Measurements from ENCODE around the gene RAG2.
"Not testable (repeated sequence)": the region's sequence is repeated elsewhere in the genome, so short reads cannot be mapped to it uniquely, and the experiment has no call there.

RAG2 gene

DNA sequence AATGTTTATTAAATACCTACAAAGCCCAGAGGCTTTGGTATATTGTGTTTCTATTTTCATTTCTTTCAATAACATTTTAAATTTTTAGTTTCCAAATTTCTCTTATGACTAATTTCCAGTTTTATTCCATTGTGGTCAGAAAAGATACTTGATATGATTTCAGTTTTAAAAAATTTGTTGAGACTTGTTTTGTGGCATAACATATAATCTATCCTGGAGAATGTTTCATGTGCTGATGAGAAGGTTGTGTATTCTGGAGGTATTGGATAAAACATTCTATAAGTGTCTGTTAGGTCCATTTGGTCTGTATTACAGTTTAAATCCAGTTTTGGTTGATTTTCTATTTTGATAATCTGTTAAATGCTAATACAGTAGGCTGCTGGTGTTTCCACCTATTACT, 40.0 kb downstream of the RAG2 start:
- Histone ChIP-seq H3K9ac (ENCODE audit: low read length) (no peak overlapping the region), H4K20me1 (ENCODE audit: insufficient read depth, low read length) (no peaks in the 10 kb centered on the region), H3K79me2 (ENCODE audit: insufficient read depth, low read length) (no peaks in the 10 kb centered on the region), H3K4me1 (ENCODE audit: insufficient read depth, low read length, severe bottlenecking) (no peaks in the 10 kb centered on the region), H3K27me3 (ENCODE audit: insufficient read depth, low read length) (no peaks in the 10 kb centered on the region), H3K36me3 (ENCODE audit: insufficient read depth, low read length) (no peaks in the 10 kb centered on the region), H3K4me2 (ENCODE audit: low read length) (no peak overlapping the region), H2AFZ (ENCODE audit: low read length) (no peak overlapping the region), H3F3A (ENCODE audit: insufficient read depth, low read length) (no peaks in the 10 kb centered on the region), H3K9me2 (ENCODE audit: low read depth, low read length) (no peaks in the 10 kb centered on the region), H3K4me3 (ENCODE audit: low read depth, low read length, poor library complexity, severe bottlenecking) (no peak overlapping the region), H3K9me3 (ENCODE audit: low read length) (no peaks in the 10 kb centered on the region), H3K27ac (ENCODE audit: low read depth, low read length, poor library complexity, severe bottlenecking) (no peak overlapping the region)
- TF ChIP-seq, protein P1, sequence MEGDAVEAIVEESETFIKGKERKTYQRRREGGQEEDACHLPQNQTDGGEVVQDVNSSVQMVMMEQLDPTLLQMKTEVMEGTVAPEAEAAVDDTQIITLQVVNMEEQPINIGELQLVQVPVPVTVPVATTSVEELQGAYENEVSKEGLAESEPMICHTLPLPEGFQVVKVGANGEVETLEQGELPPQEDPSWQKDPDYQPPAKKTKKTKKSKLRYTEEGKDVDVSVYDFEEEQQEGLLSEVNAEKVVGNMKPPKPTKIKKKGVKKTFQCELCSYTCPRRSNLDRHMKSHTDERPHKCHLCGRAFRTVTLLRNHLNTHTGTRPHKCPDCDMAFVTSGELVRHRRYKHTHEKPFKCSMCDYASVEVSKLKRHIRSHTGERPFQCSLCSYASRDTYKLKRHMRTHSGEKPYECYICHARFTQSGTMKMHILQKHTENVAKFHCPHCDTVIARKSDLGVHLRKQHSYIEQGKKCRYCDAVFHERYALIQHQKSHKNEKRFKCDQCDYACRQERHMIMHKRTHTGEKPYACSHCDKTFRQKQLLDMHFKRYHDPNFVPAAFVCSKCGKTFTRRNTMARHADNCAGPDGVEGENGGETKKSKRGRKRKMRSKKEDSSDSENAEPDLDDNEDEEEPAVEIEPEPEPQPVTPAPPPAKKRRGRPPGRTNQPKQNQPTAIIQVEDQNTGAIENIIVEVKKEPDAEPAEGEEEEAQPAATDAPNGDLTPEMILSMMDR (IDR thresholded peaks at IDR 0.05; ENCODE audit: low read length): no peak
- TF ChIP-seq EZH2 (IDR thresholded peaks at IDR 0.05; ENCODE audit: borderline replicate concordance, low read length): no peak

DNA sequence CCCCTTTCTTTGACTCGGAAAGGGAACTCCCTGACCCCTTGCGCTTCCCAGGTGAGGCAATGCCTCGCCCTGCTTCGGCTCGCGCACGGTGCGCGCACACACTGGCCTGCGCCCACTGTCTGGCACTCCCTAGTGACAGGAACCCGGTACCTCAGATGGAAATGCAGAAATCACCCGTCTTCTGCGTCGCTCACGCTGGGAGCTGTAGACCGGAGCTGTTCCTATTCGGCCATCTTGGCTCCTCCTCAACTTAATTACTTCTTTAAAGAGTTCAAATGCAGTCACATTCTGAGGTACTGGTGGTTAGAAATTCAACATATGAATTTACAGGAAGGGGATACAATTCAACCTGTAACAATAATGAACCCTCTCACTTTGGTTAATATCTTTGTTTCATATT, 40.6 kb downstream of the RAG2 start:
- H4K20me1 ChIP-seq (ENCODE audit: insufficient read depth, low read length); H3K27ac ChIP-seq (ENCODE audit: low read depth, low read length, poor library complexity, severe bottlenecking); H3K4me2 ChIP-seq (ENCODE audit: low read length): not testable (repeated sequence)

DNA sequence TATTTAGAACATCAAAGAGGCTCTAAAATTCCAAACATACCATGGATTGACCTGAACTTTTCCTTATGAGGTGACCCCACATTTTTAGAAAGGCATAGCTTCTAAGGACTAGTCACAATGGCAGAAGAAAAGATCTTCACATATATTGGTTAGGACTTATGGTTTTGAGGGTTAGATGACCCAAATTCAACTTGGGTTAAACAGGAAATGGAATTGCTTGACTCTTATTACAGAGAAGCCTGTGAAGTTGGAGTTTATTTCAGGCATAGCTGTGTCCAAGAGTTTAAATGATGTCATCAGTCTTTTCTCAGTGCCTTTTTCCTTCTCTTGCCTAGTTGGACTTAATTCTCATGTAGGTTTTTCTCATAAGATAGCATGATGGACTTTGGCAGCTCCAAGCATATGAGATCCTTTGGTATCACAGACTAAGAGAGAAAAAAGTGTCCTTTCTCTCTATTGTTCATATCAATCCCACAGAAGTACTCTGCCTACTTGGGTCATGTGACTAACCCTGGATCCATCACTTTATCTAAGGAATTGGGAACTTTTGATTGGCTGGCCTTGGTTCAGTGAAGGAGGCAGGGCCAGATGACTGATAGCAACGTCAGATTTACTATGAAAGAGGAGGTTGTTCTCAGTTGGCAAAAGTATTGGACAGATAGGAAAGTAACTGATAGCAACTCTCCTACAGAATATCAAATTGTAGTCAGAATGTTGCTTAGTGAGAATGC, 47.5 kb downstream of the RAG2 start:
- H3K9me2 ChIP-seq (ENCODE audit: low read depth, low read length): no peaks in the 10 kb centered on the region
- H3K4me3 ChIP-seq (ENCODE audit: low read depth, low read length, poor library complexity, severe bottlenecking): no peak overlapping the region
- H3K27ac ChIP-seq (ENCODE audit: low read depth, low read length, poor library complexity, severe bottlenecking): no peak overlapping the region
- TF ChIP-seq, protein P1 (IDR thresholded peaks at IDR 0.05; ENCODE audit: low read length): no peak
- no peak for TF ChIP-seq EZH2 (IDR thresholded peaks at IDR 0.05; ENCODE audit: borderline replicate concordance, low read length)
- no peak overlapping the region for H2AFZ ChIP-seq (ENCODE audit: low read length)
- H3K27me3 ChIP-seq (ENCODE audit: insufficient read depth, low read length): no peaks in the 10 kb centered on the region
- no peaks in the 10 kb centered on the region for H3K4me1 ChIP-seq (ENCODE audit: insufficient read depth, low read length, severe bottlenecking)
- H3K4me2 ChIP-seq (ENCODE audit: low read length): no peak overlapping the region
- H3K36me3 ChIP-seq (ENCODE audit: insufficient read depth, low read length): no peaks in the 10 kb centered on the region
- no peaks in the 10 kb centered on the region for H3K79me2 ChIP-seq (ENCODE audit: insufficient read depth, low read length)
- no peaks in the 10 kb centered on the region for H3F3A ChIP-seq (ENCODE audit: insufficient read depth, low read length)
- H3K9me3 ChIP-seq (ENCODE audit: low read length): no peaks in the 10 kb centered on the region
- no peak overlapping the region for H3K9ac ChIP-seq (ENCODE audit: low read length)
- no peaks in the 10 kb centered on the region for H4K20me1 ChIP-seq (ENCODE audit: insufficient read depth, low read length)

More for the DNA sequence above, 40.6 kb downstream of the RAG2 start:
- H3K9ac ChIP-seq (ENCODE audit: low read length); H3F3A ChIP-seq (ENCODE audit: insufficient read depth, low read length); H3K4me3 ChIP-seq (ENCODE audit: low read depth, low read length, poor library complexity, severe bottlenecking); H2AFZ ChIP-seq (ENCODE audit: low read length); H3K27me3 ChIP-seq (ENCODE audit: insufficient read depth, low read length); H3K36me3 ChIP-seq (ENCODE audit: insufficient read depth, low read length); H3K4me1 ChIP-seq (ENCODE audit: insufficient read depth, low read length, severe bottlenecking); H3K79me2 ChIP-seq (ENCODE audit: insufficient read depth, low read length); H3K9me3 ChIP-seq (ENCODE audit: low read length); H3K9me2 ChIP-seq (ENCODE audit: low read depth, low read length): not testable (repeated sequence)
